Measurements from ENCODE around the gene KCNK15. TPM values are rescaled to one million over a fixed set of nuclear protein-coding genes. Genes with fewer than 3 reads are reported as not detected.

KCNK15 gene
- total RNA-seq, 4 donors from 2014 or later = 0.13 to 2.5 (median 0.23) TPM; not detected in 1

DNA sequence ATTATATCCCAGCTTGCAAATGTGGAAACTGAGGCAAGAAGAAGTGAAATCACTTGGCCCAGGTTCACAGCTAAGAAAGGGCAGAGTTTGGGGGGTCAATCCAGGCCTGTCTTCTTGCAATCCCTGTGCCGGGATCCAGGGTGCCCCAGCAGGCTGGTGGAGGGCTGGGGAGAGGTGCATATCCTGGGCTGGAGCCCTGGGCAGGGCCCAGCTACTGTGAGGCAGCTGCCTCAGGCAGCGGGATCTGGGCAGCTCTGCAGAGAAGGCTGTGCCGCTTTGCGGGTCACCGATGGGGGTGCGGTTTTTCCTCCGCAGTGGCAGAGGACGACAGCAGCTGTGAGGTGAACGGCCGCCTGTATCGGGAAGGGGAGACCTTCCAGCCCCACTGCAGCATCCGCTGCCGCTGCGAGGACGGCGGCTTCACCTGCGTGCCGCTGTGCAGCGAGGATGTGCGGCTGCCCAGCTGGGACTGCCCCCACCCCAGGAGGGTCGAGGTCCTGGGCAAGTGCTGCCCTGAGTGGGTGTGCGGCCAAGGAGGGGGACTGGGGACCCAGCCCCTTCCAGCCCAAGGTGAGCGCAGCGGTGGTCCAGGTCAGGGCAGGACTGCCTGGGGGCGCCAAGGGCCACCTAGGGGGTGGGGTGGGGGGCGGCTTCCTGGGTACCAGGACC lies 21.1 kb upstream of the KCNK15 start:
- H3K27me3 ChIP-seq = no peaks in the 10 kb centered on the region
- H3K27ac ChIP-seq = peak overlapping the region in 1 of 4 donors; percentile 18
- intact Hi-C loops (cut with DNase I) = no loop called here
- H3K9me3 ChIP-seq = no peaks in the 10 kb centered on the region
- no peak overlapping the region for H3K4me3 ChIP-seq
- peaks cover 11 to 42% (median 23%) of the 10 kb centered on the region in 3 donors for H3K4me1 ChIP-seq
- no peaks in the 10 kb centered on the region for H3K36me3 ChIP-seq
- 60% methylated on average over 1 of the region's 26 CpGs; no CpG with 5 or more reads in 1 of the 2 donors for WGBS, 2 donors
- TF ChIP-seq, protein P1, sequence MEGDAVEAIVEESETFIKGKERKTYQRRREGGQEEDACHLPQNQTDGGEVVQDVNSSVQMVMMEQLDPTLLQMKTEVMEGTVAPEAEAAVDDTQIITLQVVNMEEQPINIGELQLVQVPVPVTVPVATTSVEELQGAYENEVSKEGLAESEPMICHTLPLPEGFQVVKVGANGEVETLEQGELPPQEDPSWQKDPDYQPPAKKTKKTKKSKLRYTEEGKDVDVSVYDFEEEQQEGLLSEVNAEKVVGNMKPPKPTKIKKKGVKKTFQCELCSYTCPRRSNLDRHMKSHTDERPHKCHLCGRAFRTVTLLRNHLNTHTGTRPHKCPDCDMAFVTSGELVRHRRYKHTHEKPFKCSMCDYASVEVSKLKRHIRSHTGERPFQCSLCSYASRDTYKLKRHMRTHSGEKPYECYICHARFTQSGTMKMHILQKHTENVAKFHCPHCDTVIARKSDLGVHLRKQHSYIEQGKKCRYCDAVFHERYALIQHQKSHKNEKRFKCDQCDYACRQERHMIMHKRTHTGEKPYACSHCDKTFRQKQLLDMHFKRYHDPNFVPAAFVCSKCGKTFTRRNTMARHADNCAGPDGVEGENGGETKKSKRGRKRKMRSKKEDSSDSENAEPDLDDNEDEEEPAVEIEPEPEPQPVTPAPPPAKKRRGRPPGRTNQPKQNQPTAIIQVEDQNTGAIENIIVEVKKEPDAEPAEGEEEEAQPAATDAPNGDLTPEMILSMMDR (IDR thresholded peaks at IDR 0.05) = no peak
- no peak for TF ChIP-seq POLR2A (IDR thresholded peaks at IDR 0.05)
- DNase-seq = no peak

DNA sequence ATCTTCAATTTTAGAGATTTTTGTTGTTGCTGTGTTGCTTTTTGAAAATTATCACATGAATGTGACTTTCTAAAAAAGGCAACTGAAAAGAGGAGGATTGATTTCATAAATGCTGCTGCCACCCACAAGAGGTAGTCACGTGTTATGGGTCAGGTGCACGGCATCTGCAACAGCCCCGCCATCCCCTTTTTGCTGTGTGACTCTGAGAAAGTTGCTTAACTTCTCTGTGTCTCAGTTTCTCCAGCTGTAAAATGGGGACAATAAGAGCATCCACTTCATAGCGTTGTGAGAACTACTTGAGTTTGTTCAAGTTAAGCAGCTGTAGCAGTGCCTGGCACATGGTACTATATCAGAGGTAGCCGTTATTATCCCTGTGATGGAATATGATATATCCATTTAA lies 19.8 kb upstream of the KCNK15 start:
- Histone ChIP-seq H3K27me3 (no peaks in the 10 kb centered on the region), H3K4me3 (no peak overlapping the region), H3K27ac (no peak overlapping the region), H3K9me3 (no peaks in the 10 kb centered on the region), H3K4me1 (peaks cover 6 to 34% (median 12%) of the 10 kb centered on the region in 3 donors), H3K36me3 (no peaks in the 10 kb centered on the region)
- 66 to 68% methylated on average over 5 of the region's 5 CpGs for WGBS, 2 donors
- intact Hi-C loops (cut with DNase I) = no loop called here
- no peak for TF ChIP-seq POLR2A (IDR thresholded peaks at IDR 0.05)
- TF ChIP-seq, protein P1 (IDR thresholded peaks at IDR 0.05) = no peak
- no peak for DNase-seq

DNA sequence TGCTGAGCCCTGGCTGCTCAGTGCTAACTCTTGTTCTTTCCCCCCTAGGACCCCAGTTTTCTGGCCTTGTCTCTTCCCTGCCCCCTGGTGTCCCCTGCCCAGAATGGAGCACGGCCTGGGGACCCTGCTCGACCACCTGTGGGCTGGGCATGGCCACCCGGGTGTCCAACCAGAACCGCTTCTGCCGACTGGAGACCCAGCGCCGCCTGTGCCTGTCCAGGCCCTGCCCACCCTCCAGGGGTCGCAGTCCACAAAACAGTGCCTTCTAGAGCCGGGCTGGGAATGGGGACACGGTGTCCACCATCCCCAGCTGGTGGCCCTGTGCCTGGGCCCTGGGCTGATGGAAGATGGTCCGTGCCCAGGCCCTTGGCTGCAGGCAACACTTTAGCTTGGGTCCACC lies 18.6 kb upstream of the KCNK15 start:
- no peaks in the 10 kb centered on the region for H3K9me3 ChIP-seq
- H3K4me3 ChIP-seq = no peak overlapping the region
- no peaks in the 10 kb centered on the region for H3K27me3 ChIP-seq
- H3K27ac ChIP-seq = no peak overlapping the region
- WGBS, 2 donors = 71 to 85% methylated on average over 5 to 7 of the region's 11 CpGs
- peaks cover 5 to 22% (median 11%) of the 10 kb centered on the region in 3 donors for H3K4me1 ChIP-seq
- no peak for TF ChIP-seq POLR2A (IDR thresholded peaks at IDR 0.05)
- TF ChIP-seq, protein P1 (IDR thresholded peaks at IDR 0.05) = no peak
- H3K36me3 ChIP-seq = no peaks in the 10 kb centered on the region
- intact Hi-C loops (cut with DNase I) = no loop called here
- DNase-seq = no peak

DNA sequence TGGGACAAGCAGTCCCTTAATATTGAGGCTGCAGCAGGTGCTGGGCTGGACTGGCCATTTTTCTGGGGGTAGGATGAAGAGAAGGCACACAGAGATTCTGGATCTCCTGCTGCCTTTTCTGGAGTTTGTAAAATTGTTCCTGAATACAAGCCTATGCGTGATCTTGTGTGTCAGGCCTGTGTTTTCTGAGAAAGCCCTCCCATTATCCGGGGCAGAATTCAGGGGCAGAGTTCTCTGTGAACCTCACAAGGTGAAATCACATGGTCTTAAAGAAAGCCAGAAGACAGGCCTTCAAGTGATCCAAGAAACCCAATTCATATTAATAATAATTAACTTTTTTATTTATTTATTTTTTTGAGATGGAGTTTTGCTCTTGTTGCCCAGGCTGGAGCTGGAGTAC lies 18.0 kb upstream of the KCNK15 start:
- intact Hi-C loops (cut with DNase I) = no loop called here
- no peak for DNase-seq
- Histone ChIP-seq H3K36me3 (no peaks in the 10 kb centered on the region), H3K4me1 (peaks cover 5 to 21% (median 11%) of the 10 kb centered on the region in 3 donors), H3K27me3 (no peaks in the 10 kb centered on the region), H3K4me3 (no peak overlapping the region), H3K9me3 (no peaks in the 10 kb centered on the region), H3K27ac (no peak overlapping the region)
- 30 to 67% methylated on average over 2 of the region's 2 CpGs for WGBS, 2 donors
- TF ChIP-seq, protein P1 (IDR thresholded peaks at IDR 0.05) = no peak
- no peak for TF ChIP-seq POLR2A (IDR thresholded peaks at IDR 0.05)

DNA sequence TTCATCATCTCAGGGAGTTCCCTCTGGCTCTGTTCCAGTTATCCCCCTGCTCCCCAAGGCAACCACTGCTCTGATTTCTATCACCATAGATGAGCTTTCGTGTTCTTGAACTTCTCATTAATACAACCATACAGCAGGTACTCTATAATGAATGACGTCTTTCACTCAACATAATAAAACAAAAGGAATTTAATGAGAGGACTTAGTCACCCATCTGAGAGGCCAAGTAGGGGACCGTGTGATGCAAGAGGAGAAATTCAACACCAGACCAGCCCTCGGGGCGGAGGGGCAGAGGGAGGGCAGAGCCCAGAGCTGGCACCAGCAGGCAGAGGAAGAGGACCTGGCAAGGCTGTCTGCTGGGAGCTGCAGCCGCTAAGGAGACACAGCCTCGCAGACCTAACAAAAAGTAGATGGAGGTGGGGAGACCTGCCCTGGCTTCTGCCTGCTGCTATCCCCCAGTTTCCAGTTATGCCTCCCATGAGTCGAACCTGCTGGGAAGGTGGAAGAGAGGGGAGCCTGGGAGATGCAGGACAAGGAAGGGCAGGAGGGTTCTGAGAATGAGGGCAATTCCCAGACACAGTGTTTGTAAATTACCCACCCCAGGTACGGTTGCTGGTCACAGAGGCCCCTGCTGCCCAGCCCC lies 16.7 kb upstream of the KCNK15 start:
- H3K9me3 ChIP-seq = no peaks in the 10 kb centered on the region
- no peak overlapping the region for H3K27ac ChIP-seq
- H3K27me3 ChIP-seq = no peaks in the 10 kb centered on the region
- no peak for DNase-seq
- WGBS, 2 donors = 18 to 25% methylated on average over 8 to 9 of the region's 9 CpGs
- no peak for TF ChIP-seq POLR2A (IDR thresholded peaks at IDR 0.05)
- TF ChIP-seq, protein P1 (IDR thresholded peaks at IDR 0.05) = no peak
- no peak overlapping the region for H3K4me3 ChIP-seq
- H3K36me3 ChIP-seq = no peaks in the 10 kb centered on the region
- H3K4me1 ChIP-seq = peaks cover 5 to 28% (median 15%) of the 10 kb centered on the region in 3 donors
- intact Hi-C loops (cut with DNase I) = no loop called here
